Aorta (tissue), 5 donors: ENCODE results near the gene CORO1A. TPM values are rescaled to one million over a fixed set of nuclear protein-coding genes. Genes with fewer than 3 reads are reported as not detected.
"Not testable (repeated sequence)": the region's sequence is repeated elsewhere in the genome, so short reads cannot be mapped to it uniquely, and the experiment has no call there.

Experiments
- ATAC-seq: fragments of 200-7000 bp; cut with Tn5 transposase; one replicate; pipeline ENCODE4 v1.9.1; 2022; ENCODE audit warnings: moderate library complexity; ENCODE audit not compliant: low FRiP score
- DNase-seq, 2 donors: peaks; one replicate each; pipeline ENCODE4 v3.0.0-alpha.2; 2020
- H3K27ac ChIP-seq, 2 donors: one replicate each; pipeline ENCODE4 v1.5.1; 2013; ENCODE audit warnings: low read length in 2 of 2, mild to moderate bottlenecking in 2 of 2, moderate library complexity in 2 of 2, control low read depth in 1 of 2, inconsistent platforms in 1 of 2, low read depth in 1 of 2
- H3K27me3 ChIP-seq, 2 donors: one replicate each; pipeline ENCODE4 v1.6.1; 2013; ENCODE audit warnings: control low read depth in 1 of 2, low read length in 1 of 2, mild to moderate bottlenecking in 1 of 2, moderate library complexity in 1 of 2; ENCODE audit not compliant: insufficient read depth in 2 of 2, control insufficient read depth in 1 of 2
- H3K36me3 ChIP-seq, 2 donors: one replicate each; pipeline ENCODE4 v1.6.1; 2013; ENCODE audit warnings: control low read depth in 1 of 2, low read length in 1 of 2, mild to moderate bottlenecking in 1 of 2; ENCODE audit not compliant: insufficient read depth in 2 of 2, control insufficient read depth in 1 of 2
- H3K4me1 ChIP-seq, 2 donors: one replicate each; pipeline ENCODE4 v1.6.1; 2013; ENCODE audit warnings: low read length in 2 of 2, control low read depth in 1 of 2, mild to moderate bottlenecking in 1 of 2, moderate library complexity in 1 of 2; ENCODE audit not compliant: insufficient read depth in 2 of 2, control insufficient read depth in 1 of 2
- H3K4me3 ChIP-seq, 2 donors: one replicate each; pipeline ENCODE4 v1.5.1; 2013; ENCODE audit warnings: low read length in 2 of 2, control low read depth in 1 of 2, mild to moderate bottlenecking in 1 of 2
- H3K9me3 ChIP-seq: one replicate; pipeline ENCODE4 v1.6.1; 2013; ENCODE audit warnings: mild to moderate bottlenecking, low read length; ENCODE audit not compliant: control insufficient read depth
- WGBS, 2 donors: extraction: QIAGEN DNeasy Blood & Tissue Kit; methylation state at CpG; one replicate each; pipeline ENCODE4 v1.1.7; 2013; 5-methylcytosine and 5-hydroxymethylcytosine counted together
- intact Hi-C, 2 donors: fragments of 100-400 bp; cut with DNase I; formaldehyde crosslinking; loops; one replicate each; pipeline versions ENCODE4 v1.14.2 to v1.15.0; 2022
- polyA plus RNA-seq, 2 donors: library from polyadenylated mRNA; stranded (reverse); fragments of 200-250 nt; gene quantifications; one replicate each; pipeline ENCODE4 v1.2.3, GENCODE V29; 2013
- total RNA-seq, 2 donors: library from RNA; stranded (reverse); fragmentation: NEBNext Ultra II Directional; extraction: Animal tissue kit (Norgen Biotek cat#: 25700); gene quantifications; one replicate each; pipeline ENCODE4 v1.2.1, GENCODE V29; 2021
- donor health status: healthy with polysubstance abuse.
- donor health status: Bipolar disorder and iron deficiency.
- donor health status: DM: no; HTN: no; CAD: no.
- donor health status: DM: no; HTN: no; CAD: no.
- donor health status: DM: yes; HTN: yes; CAD: no.

CORO1A gene
- total and polyA plus RNA-seq, 4 donors, result 12.8 to 48.2 (median 40.6) TPM

- ATAC-seq, H3K4me3 ChIP-seq, H3K36me3 ChIP-seq, H3K4me1 ChIP-seq, H3K9me3 ChIP-seq, H3K27me3 ChIP-seq, H3K27ac ChIP-seq, intact Hi-C loops: not testable (repeated sequence)
- peak; percentile 42 to 61 for DNase-seq
- WGBS, 2 donors, result 8 to 13% methylated on average over 2 of the region's 9 CpGs
Measured at GRCh38 chr16:30207063-30207704, 23.8 kb downstream of the CORO1A start.

- H3K9me3 ChIP-seq, H3K36me3 ChIP-seq, intact Hi-C loops, H3K27ac ChIP-seq, H3K27me3 ChIP-seq, H3K4me1 ChIP-seq, H3K4me3 ChIP-seq: not testable (repeated sequence)
- peak; percentile 61 to 79 for DNase-seq
- 2% methylated on average over 4 of the region's 6 CpGs for WGBS, 2 donors
- ATAC-seq, result peak; percentile 74
Measured at GRCh38 chr16:30209032-30209431, 25.6 kb downstream of the CORO1A start.

- intact Hi-C loops, H3K27me3 ChIP-seq, H3K4me1 ChIP-seq, ATAC-seq, DNase-seq, H3K9me3 ChIP-seq, H3K36me3 ChIP-seq, H3K27ac ChIP-seq, H3K4me3 ChIP-seq: not testable (repeated sequence)
- WGBS, 2 donors, result no CpG with 5 or more reads among the region's 4 CpGs
Measured at GRCh38 chr16:30211414-30211813, 28.0 kb downstream of the CORO1A start.

- WGBS, 2 donors, result 59 to 62% methylated on average over 3 of the region's 5 CpGs
- H3K4me1 ChIP-seq, H3K9me3 ChIP-seq, H3K4me3 ChIP-seq, H3K36me3 ChIP-seq, H3K27me3 ChIP-seq, ATAC-seq, intact Hi-C loops, H3K27ac ChIP-seq: not testable (repeated sequence)
- peak; percentile 30 to 42 for DNase-seq
Measured at GRCh38 chr16:30217082-30217481, 33.7 kb downstream of the CORO1A start.

Other genes with a start within 250 kb of the CORO1A start
- gene TMEM219, start 221.5 kb upstream of the CORO1A start, total RNA-seq, result 100 to 1,000 TPM in 1 of 2 donors, 10 to 100 TPM in 1; 88.0 to 115 TPM
- 100 to 1,000 TPM; 189 to 244 TPM for gene TMEM219, start 221.5 kb upstream of the CORO1A start, polyA plus RNA-seq
- gene TAOK2, start 209.7 kb upstream of the CORO1A start, total RNA-seq, result 10 to 100 TPM; 37.5 to 57.7 TPM
- 10 to 100 TPM in 1 of 2 donors, 1 to 10 TPM in 1; 7.6 to 24.2 TPM for gene TAOK2, start 209.7 kb upstream of the CORO1A start, polyA plus RNA-seq
- 1 to 10 TPM; 7.9 to 8.8 TPM for gene HIRIP3, start 188.0 kb upstream of the CORO1A start, total RNA-seq
- 10 to 100 TPM; 13.3 to 23.6 TPM for gene HIRIP3, start 188.0 kb upstream of the CORO1A start, polyA plus RNA-seq
- gene INO80E, start 187.4 kb upstream of the CORO1A start, total RNA-seq, result 10 to 100 TPM; 46.1 to 73.1 TPM
- gene INO80E, start 187.4 kb upstream of the CORO1A start, polyA plus RNA-seq, result 100 to 1,000 TPM in 1 of 2 donors, 10 to 100 TPM in 1; 51.0 to 108 TPM
- 1 to 10 TPM in 1 of 2 donors, under 1 TPM in 1; 0.23 to 1.8 TPM for gene DOC2A, start 172.6 kb upstream of the CORO1A start, total RNA-seq
- under 1 TPM in 1 of 2 donors, not detected in 1; 0.08 TPM for gene DOC2A, start 172.6 kb upstream of the CORO1A start, polyA plus RNA-seq
- gene C16orf92, start 160.4 kb upstream of the CORO1A start, total RNA-seq, result not detected
- not detected for gene C16orf92, start 160.4 kb upstream of the CORO1A start, polyA plus RNA-seq
- gene TLCD3B, start 152.3 kb upstream of the CORO1A start, total RNA-seq, result not detected
- not detected for gene TLCD3B, start 152.3 kb upstream of the CORO1A start, polyA plus RNA-seq
- gene ALDOA, start 117.8 kb upstream of the CORO1A start, total RNA-seq, result 100 to 1,000 TPM; 791 to 861 TPM
- 100 to 1,000 TPM; 494 to 621 TPM for gene ALDOA, start 117.8 kb upstream of the CORO1A start, polyA plus RNA-seq
- 10 to 100 TPM; 50.2 to 51.0 TPM for gene PPP4C, start 107.6 kb upstream of the CORO1A start, total RNA-seq
- 10 to 100 TPM; 58.0 to 70.3 TPM for gene PPP4C, start 107.6 kb upstream of the CORO1A start, polyA plus RNA-seq
- gene TBX6, start 91.7 kb upstream of the CORO1A start, total RNA-seq, result 1 to 10 TPM in 1 of 2 donors, under 1 TPM in 1; 0.62 to 1.4 TPM
- 1 to 10 TPM in 1 of 2 donors, not detected in 1; 1.7 TPM for gene TBX6, start 91.7 kb upstream of the CORO1A start, polyA plus RNA-seq
- gene YPEL3, start 87.4 kb upstream of the CORO1A start, total RNA-seq, result 10 to 100 TPM; 66.0 to 90.3 TPM
- 100 to 1,000 TPM in 1 of 2 donors, 10 to 100 TPM in 1; 94.2 to 240 TPM for gene YPEL3, start 87.4 kb upstream of the CORO1A start, polyA plus RNA-seq
- 10 to 100 TPM in 1 of 2 donors, 1 to 10 TPM in 1; 6.0 to 18.1 TPM for gene GDPD3, start 70.1 kb upstream of the CORO1A start, total RNA-seq
- 10 to 100 TPM in 1 of 2 donors, 1 to 10 TPM in 1; 2.1 to 22.8 TPM for gene GDPD3, start 70.1 kb upstream of the CORO1A start, polyA plus RNA-seq
- 100 to 1,000 TPM in 1 of 2 donors, 10 to 100 TPM in 1; 95.0 to 138 TPM for gene MAPK3, start 60.4 kb upstream of the CORO1A start, total RNA-seq
- gene MAPK3, start 60.4 kb upstream of the CORO1A start, polyA plus RNA-seq, result 100 to 1,000 TPM; 110 to 135 TPM
- 10 to 100 TPM; 31.3 to 52.1 TPM for gene BOLA2B, start 10.1 kb downstream of the CORO1A start, total RNA-seq
- 100 to 1,000 TPM in 1 of 2 donors, 10 to 100 TPM in 1; 81.6 to 145 TPM for gene BOLA2B, start 10.1 kb downstream of the CORO1A start, polyA plus RNA-seq
- gene SLX1A, start 10.3 kb downstream of the CORO1A start, total RNA-seq, result 10 to 100 TPM; 19.8 to 38.9 TPM
- gene SLX1A, start 10.3 kb downstream of the CORO1A start, polyA plus RNA-seq, result 10 to 100 TPM; 23.4 to 66.6 TPM
- 10 to 100 TPM in 1 of 2 donors, 1 to 10 TPM in 1; 6.6 to 29.7 TPM for gene SULT1A3, start 15.7 kb downstream of the CORO1A start, total RNA-seq
- 10 to 100 TPM; 19.7 to 91.1 TPM for gene SULT1A3, start 15.7 kb downstream of the CORO1A start, polyA plus RNA-seq
- 10 to 100 TPM; 19.5 to 25.8 TPM for gene NPIPB13, start 64.9 kb downstream of the CORO1A start, total RNA-seq
- gene NPIPB13, start 64.9 kb downstream of the CORO1A start, polyA plus RNA-seq, result 1 to 10 TPM in 1 of 2 donors, under 1 TPM in 1; 0.13 to 8.5 TPM
- 10 to 100 TPM; 42.6 to 51.3 TPM for gene CD2BP2, start 171.7 kb downstream of the CORO1A start, total RNA-seq
- gene CD2BP2, start 171.7 kb downstream of the CORO1A start, polyA plus RNA-seq, result 10 to 100 TPM; 23.4 to 51.1 TPM
- gene TBC1D10B, start 186.9 kb downstream of the CORO1A start, total RNA-seq, result 10 to 100 TPM; 30.7 to 38.0 TPM
- gene TBC1D10B, start 186.9 kb downstream of the CORO1A start, polyA plus RNA-seq, result 10 to 100 TPM; 10.3 to 22.2 TPM
- not detected for gene MYL11, start 191.2 kb downstream of the CORO1A start, total RNA-seq
- gene MYL11, start 191.2 kb downstream of the CORO1A start, polyA plus RNA-seq, result under 1 TPM in 1 of 2 donors, not detected in 1; 0.26 TPM
- gene SEPTIN1, start 199.0 kb downstream of the CORO1A start, total RNA-seq, result 1 to 10 TPM; 2.8 to 6.1 TPM
- gene SEPTIN1, start 199.0 kb downstream of the CORO1A start, polyA plus RNA-seq, result 1 to 10 TPM; 1.0 to 2.6 TPM
- gene ZNF48, start 211.8 kb downstream of the CORO1A start, total RNA-seq, result 1 to 10 TPM; 6.2 to 7.4 TPM
- gene ZNF48, start 211.8 kb downstream of the CORO1A start, polyA plus RNA-seq, result 1 to 10 TPM; 3.4 to 4.9 TPM
- gene ZNF771, start 224.0 kb downstream of the CORO1A start, total RNA-seq, result 1 to 10 TPM; 6.3 to 7.4 TPM
- gene ZNF771, start 224.0 kb downstream of the CORO1A start, polyA plus RNA-seq, result 10 to 100 TPM; 11.4 to 20.5 TPM
- 10 to 100 TPM; 18.2 to 19.7 TPM for gene DCTPP1, start 246.4 kb downstream of the CORO1A start, total RNA-seq
- 10 to 100 TPM; 16.6 to 36.3 TPM for gene DCTPP1, start 246.4 kb downstream of the CORO1A start, polyA plus RNA-seq